Measurements from ENCODE around the gene RAB7A. TPM values are rescaled to one million over a fixed set of nuclear protein-coding genes. Genes with fewer than 3 reads are reported as not detected.
"Not testable (repeated sequence)": the region's sequence is repeated elsewhere in the genome, so short reads cannot be mapped to it uniquely, and the experiment has no call there.

RAB7A gene
- total and polyA plus RNA-seq, 11 donors = 143 to 343 (median 253) TPM

- H3K4me3 ChIP-seq = peak overlapping the region in 9 of 12 donors; percentile 57 to 99 (median 94)
- ATAC-seq (no peak), DNase-seq (no peak)
- H3K27ac ChIP-seq = peak overlapping the region in 11 of 12 donors; percentile 67 to 98 (median 94)
- TF ChIP-seq, protein P1, sequence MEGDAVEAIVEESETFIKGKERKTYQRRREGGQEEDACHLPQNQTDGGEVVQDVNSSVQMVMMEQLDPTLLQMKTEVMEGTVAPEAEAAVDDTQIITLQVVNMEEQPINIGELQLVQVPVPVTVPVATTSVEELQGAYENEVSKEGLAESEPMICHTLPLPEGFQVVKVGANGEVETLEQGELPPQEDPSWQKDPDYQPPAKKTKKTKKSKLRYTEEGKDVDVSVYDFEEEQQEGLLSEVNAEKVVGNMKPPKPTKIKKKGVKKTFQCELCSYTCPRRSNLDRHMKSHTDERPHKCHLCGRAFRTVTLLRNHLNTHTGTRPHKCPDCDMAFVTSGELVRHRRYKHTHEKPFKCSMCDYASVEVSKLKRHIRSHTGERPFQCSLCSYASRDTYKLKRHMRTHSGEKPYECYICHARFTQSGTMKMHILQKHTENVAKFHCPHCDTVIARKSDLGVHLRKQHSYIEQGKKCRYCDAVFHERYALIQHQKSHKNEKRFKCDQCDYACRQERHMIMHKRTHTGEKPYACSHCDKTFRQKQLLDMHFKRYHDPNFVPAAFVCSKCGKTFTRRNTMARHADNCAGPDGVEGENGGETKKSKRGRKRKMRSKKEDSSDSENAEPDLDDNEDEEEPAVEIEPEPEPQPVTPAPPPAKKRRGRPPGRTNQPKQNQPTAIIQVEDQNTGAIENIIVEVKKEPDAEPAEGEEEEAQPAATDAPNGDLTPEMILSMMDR (IDR thresholded peaks at IDR 0.05) = peak in 1 of 12 donors; percentile 39
- TF ChIP-seq POLR2A (IDR thresholded peaks at IDR 0.05) = no peak
- 53 to 56% (median 54%) methylated on average over 7 of the region's 7 CpGs for WGBS, 4 donors
- intact Hi-C loops (cut with DNase I) = loop anchor here (1.0 to 10.0 kb wide), 11 partner anchors 43 to 77 kb away; no protein-coding TSS in a partner anchor
- no peaks in the 10 kb centered on the region for H3K36me3 ChIP-seq
- H3K27me3 ChIP-seq = peaks cover 0 to 4% (median 0%) of the 10 kb centered on the region in 9 donors
- no peaks in the 10 kb centered on the region for H3K9me3 ChIP-seq
- peaks cover 18 to 44% (median 35%) of the 10 kb centered on the region in 12 donors for H3K4me1 ChIP-seq
These were observed 398 bp upstream of the RAB7A start for GRCh38 chr3:128725547-128726022.

DNA sequence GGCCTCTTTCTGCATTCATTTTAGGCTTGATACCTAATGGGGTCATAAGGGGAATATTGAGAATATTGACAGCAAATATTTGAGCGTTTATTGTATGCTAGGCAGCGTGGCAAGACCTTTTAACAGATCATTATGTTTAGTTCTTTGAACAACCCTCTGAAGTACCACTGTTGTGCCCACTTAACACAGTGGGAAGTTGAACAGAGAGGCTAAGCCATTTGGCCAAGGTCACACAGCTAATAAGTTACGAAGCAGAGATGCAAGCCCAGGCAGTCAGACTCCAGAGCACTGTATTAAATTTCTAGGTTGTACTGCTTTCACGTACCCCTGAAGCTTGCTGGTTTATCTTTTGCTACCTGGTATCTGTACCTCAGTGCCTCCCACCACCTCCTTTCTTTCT lies 1.1 kb downstream of the RAB7A start:
- WGBS, 4 donors = 14 to 22% (median 19%) methylated on average over 4 of the region's 4 CpGs
- intact Hi-C loops (cut with DNase I) = loop anchor here (2.0 to 10.0 kb wide), 10 partner anchors 45 to 75 kb away; no protein-coding TSS in a partner anchor
- H3K4me3 ChIP-seq = peak overlapping the region; percentile 57 to 99 (median 92)
- DNase-seq (no peak), ATAC-seq (no peak)
- H3K4me1 ChIP-seq = peaks cover 24 to 59% (median 48%) of the 10 kb centered on the region in 12 donors
- no peaks in the 10 kb centered on the region for H3K36me3 ChIP-seq
- H3K9me3 ChIP-seq = no peaks in the 10 kb centered on the region
- TF ChIP-seq, protein P1 (IDR thresholded peaks at IDR 0.05) = no peak
- no peak for TF ChIP-seq POLR2A (IDR thresholded peaks at IDR 0.05)
- H3K27ac ChIP-seq = peak overlapping the region in 11 of 12 donors; percentile 89 to 98 (median 95)
- H3K27me3 ChIP-seq = no peaks in the 10 kb centered on the region

- intact Hi-C loops (cut with DNase I) = loop anchor here (2.0 to 10.0 kb wide), 10 partner anchors 45 to 75 kb away; no protein-coding TSS in a partner anchor
- H3K9me3 ChIP-seq = no peaks in the 10 kb centered on the region
- H3K27ac ChIP-seq = peak overlapping the region in 8 of 12 donors; percentile 89 to 98 (median 95)
- no peak for DNase-seq
- WGBS, 4 donors = 17 to 29% (median 22%) methylated on average over 6 of the region's 6 CpGs
- no peak for TF ChIP-seq POLR2A (IDR thresholded peaks at IDR 0.05)
- TF ChIP-seq, protein P1 (IDR thresholded peaks at IDR 0.05) = no peak
- H3K36me3 ChIP-seq = no peaks in the 10 kb centered on the region
- ATAC-seq = no peak
- peak overlapping the region; percentile 57 to 99 (median 92) for H3K4me3 ChIP-seq
- no peaks in the 10 kb centered on the region for H3K27me3 ChIP-seq
- H3K4me1 ChIP-seq = peaks cover 24 to 63% (median 52%) of the 10 kb centered on the region in 12 donors
These were observed 1.5 kb downstream of the RAB7A start for GRCh38 chr3:128727485-128727884.

GRCh38 chr3:128727996-128728395 lies 2.0 kb downstream of the RAB7A start:
- H3K4me1 ChIP-seq = peaks cover 27 to 68% (median 56%) of the 10 kb centered on the region in 12 donors
- TF ChIP-seq, protein P1 (IDR thresholded peaks at IDR 0.05) = no peak
- TF ChIP-seq POLR2A (IDR thresholded peaks at IDR 0.05) = no peak
- ATAC-seq (no peak), DNase-seq (no peak)
- intact Hi-C loops (cut with DNase I) = loop anchor here (2.0 to 10.0 kb wide), 10 partner anchors 46 to 74 kb away; no protein-coding TSS in a partner anchor
- 40 to 58% (median 48%) methylated on average over 2 of the region's 2 CpGs for WGBS, 4 donors
- H3K4me3 ChIP-seq = peak overlapping the region in 9 of 12 donors; percentile 57 to 99 (median 94)
- H3K36me3 ChIP-seq = no peaks in the 10 kb centered on the region
- no peaks in the 10 kb centered on the region for H3K27me3 ChIP-seq
- no peaks in the 10 kb centered on the region for H3K9me3 ChIP-seq
- H3K27ac ChIP-seq = peak overlapping the region in 4 of 12 donors; percentile 94 to 97 (median 96)

DNA sequence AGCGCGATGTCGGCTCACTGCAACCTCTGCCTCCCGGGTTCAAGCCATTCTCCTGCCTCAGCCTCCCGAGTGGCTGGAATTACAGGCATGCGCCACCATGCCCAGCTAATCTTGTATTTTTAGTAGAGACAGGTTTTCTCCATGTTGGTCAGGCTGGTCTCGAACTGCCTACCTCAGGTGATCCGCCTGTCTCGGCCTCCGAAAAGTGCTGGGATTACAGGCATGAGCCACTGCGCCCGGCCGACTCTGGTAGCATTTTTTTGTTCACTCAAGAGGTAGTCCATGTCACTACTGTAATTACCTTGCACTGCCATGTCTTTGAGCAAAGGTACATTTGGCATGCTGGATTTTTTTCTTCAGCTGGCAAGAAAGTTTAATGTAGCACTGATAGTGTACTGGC lies 2.5 kb downstream of the RAB7A start:
- intact Hi-C loops (cut with DNase I) = loop anchor here in 9 of 10 donors (5.0 to 10.0 kb wide), 8 partner anchors 46 to 74 kb away; no protein-coding TSS in a partner anchor

More for the DNA sequence above, 2.5 kb downstream of the RAB7A start:
- not testable (repeated sequence) for ATAC-seq, H3K27me3 ChIP-seq, H3K9me3 ChIP-seq, H3K36me3 ChIP-seq, DNase-seq
- 68 to 83% (median 80%) methylated on average over 13 of the region's 13 CpGs for WGBS, 4 donors
- Histone ChIP-seq H3K4me1 (peaks cover 29 to 73% (median 61%) of the 10 kb centered on the region in 12 donors), H3K27ac (peak overlapping the region in 4 of 12 donors; percentile 4 to 97 (median 50)), H3K4me3 (peak overlapping the region in 7 of 12 donors; percentile 57 to 99 (median 94))
